HuH-7 (cell line): ENCODE measurements around the gene RGPD3.
"Not testable (repeated sequence)": the region's sequence is repeated elsewhere in the genome, so short reads cannot be mapped to it uniquely, and the experiment has no call there.

ENCODE experiments used
- DNase-seq: peaks from one replicate; pipeline ENCODE4 v3.0.0; 2011; ENCODE audit warnings: low spot score

Gene RGPD3

DNA sequence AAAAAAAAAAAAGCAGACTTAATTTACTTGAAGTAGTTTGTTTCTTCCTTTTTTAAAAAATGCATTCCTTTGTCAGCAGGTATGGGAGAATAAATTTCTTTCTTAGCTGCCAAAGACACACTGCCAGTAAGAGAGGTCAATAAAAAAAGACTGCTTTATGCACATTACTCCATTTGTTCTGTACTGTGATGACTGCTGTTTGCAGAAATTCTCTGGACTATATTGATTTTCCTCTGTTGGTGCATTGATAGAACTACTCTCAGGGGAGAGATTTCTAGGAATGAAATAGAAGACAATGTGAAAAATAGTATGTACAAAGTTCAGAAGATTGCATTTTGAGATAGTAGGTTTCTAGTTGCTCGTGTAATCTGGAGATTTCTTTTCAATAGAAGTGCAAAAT lies 11.3 kb upstream of the RGPD3 start:
- DNase-seq, result not testable (repeated sequence)

- not testable (repeated sequence) for DNase-seq
Measured at GRCh38 chr2:106477647-106478046, 9.4 kb upstream of the RGPD3 start.

- not testable (repeated sequence) for DNase-seq
Measured at GRCh38 chr2:106470658-106471057, 2.4 kb upstream of the RGPD3 start.

DNA sequence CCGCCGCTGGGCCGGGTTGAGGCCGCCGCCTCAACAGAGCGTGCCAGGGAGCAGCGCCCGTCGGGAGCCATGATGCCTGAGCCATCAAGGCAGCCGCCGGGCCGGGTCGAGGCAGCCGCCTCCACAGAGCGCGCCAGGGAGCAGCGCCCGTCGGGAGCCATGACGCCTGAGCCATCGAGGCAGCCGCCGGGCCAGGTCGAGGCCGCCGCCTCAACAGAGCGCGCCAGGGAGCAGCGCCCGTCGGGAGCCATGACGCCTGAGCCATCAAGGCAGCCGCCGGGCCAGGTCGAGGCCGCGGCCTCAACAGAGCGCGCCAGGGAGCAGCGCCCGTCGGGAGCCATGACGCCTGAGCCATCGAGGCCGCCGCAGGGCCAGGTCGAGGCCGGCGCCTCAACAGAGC lies 697 bp downstream of the RGPD3 start:
- not testable (repeated sequence) for DNase-seq

- DNase-seq, result not testable (repeated sequence)
Measured at GRCh38 chr2:106461882-106462281, 6.3 kb downstream of the RGPD3 start.

DNA sequence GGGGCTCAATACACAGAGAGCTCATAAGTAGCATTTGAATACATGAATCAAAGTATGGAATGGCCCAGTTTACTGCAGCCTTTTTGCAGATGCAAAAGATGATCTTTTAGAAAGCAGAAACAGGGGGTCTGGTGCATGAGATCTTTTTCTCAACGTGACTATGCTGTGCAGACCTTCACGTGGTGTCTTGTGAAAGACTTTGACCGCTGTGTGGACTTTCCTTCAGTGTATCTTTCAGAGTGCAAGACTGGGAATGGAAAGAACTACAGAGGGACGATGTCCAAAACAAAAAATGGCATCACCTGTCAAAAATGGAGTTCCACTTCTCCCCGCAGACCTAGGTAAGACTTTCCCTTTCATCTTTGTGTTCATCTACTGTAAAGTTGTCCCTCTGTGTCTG lies 77.5 kb downstream of the RGPD3 start:
- not testable (repeated sequence) for DNase-seq

- not testable (repeated sequence) for DNase-seq
Measured at GRCh38 chr2:106388814-106389410, 79.3 kb downstream of the RGPD3 start.

- not testable (repeated sequence) for DNase-seq
Measured at GRCh38 chr2:106384548-106384947, 83.7 kb downstream of the RGPD3 start.

DNA sequence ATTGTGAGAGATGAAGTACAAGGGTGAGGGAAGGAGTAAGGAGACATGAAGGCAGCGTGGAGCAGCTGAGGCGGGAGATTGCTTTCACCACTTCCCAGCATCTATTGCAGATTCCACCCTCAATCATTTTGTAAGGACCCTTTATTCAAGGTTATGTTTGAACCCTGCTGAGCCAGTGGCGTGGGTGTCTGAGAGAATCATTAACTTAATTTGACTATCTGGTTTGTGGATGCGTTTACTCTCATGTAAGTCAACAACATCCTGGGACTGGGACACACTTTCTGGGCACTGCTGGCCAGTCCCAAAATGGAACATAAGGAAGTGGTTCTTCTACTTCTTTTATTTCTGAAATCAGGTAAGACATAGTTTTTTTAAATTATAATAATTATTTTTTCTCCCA lies 86.3 kb downstream of the RGPD3 start:
- DNase-seq, result not testable (repeated sequence)

- not testable (repeated sequence) for DNase-seq
Measured at GRCh38 chr2:106379567-106379966, 88.6 kb downstream of the RGPD3 start.

GRCh38 chr2:106369182-106369581 lies 99.0 kb downstream of the RGPD3 start:
- not testable (repeated sequence) for DNase-seq

DNA sequence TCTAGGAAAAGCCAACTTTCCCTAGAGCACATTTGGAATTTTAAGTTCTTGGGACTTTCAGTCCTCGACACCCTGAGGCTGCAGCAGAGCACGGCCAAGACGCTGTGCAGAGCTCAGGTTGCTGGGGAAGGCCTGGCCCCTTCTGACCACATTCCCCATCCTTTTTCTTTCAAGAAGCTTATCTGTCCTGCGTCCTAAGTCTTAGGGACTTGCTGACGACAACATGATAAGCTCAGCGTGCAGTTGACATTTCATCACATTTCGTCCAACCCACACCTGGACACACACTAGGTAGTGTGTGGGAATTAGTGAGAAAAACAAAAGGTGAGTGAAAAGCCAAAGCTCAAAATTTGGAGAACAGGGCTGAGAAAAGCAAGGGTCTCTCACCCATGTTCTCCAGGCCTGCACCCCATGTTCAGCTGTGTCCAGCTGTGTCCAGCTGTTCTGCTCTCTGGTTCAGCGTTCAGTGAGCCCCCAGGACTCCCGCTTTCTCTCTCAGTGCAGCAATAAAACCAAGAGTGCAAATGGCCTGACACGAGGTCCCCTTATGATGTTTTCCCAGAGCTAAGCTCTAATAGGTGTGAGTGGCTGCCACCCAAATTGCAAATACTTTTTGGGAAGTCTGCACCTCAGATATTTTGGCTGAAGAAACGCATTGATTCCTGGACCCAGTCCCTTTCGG lies 101.9 kb downstream of the RGPD3 start:
- DNase-seq, result no peak

GRCh38 chr2:106363791-106364190 lies 104.4 kb downstream of the RGPD3 start:
- DNase-seq, result no peak

GRCh38 chr2:106362789-106363188 lies 105.4 kb downstream of the RGPD3 start:
- DNase-seq, result no peak

- no peak for DNase-seq
Measured at GRCh38 chr2:106359512-106359911, 108.7 kb downstream of the RGPD3 start.

DNA sequence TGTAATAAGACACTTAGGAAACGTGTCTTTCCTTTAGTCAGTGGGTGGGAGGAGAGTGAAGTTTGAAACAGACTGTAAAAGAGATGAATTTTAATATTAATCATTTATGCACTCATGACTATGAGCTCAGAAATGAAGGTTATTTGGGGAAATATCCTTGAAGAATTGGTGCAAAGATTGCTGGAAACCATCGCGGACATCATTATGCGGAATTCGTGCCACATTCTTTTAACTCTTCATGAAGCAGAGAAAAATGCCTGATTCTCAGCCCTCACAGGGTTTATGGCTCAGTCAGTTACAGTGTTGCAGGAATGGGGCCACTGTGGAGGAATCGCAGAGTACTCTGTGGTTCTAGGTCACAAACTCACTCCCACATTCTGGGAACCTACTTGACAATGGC lies 109.7 kb downstream of the RGPD3 start:
- DNase-seq, result no peak

DNA sequence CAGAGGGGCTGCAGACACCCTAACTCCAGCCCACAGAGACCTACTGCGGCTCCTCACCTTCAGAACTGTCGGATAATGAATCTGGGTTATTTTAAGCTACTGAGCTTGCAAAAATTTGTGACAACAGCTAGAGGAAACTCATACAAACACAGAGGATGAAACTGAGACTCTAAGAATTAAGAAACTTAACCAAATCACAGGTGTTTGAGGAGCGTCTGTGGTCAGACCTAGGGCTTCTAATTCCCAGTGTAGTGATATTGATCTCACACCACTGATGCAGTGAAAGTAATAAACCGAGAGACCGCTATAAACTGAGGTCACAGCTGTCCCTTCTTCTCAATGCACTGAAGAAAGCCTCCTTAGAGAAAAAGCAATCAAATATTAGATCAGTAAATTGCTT lies 110.1 kb downstream of the RGPD3 start:
- DNase-seq, result no peak

- no peak for DNase-seq
Measured at GRCh38 chr2:106356291-106356690, 111.9 kb downstream of the RGPD3 start.

GRCh38 chr2:106353676-106354075 lies 114.5 kb downstream of the RGPD3 start:
- no peak for DNase-seq

- DNase-seq, result no peak
Measured at GRCh38 chr2:106350980-106351379, 117.2 kb downstream of the RGPD3 start.

DNA sequence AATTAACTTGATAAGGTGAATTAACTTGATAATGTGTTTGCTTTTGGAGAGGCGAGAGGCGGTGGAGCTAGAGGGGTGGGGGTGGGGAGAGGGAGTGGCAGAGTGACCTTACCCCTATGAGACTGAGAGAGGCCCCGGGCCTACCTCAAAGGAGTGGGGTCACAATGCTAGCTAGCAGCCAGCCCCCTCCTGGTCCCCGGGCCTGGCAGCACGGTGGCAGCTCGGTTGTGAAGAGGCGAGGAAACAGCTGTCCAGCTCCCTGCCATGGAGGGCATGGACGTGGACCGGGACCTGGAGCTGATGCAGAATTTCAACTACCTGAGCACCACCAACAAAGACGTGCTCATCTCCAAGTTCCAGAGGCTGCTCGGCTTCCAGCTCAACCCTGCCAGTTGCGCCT lies 123.9 kb downstream of the RGPD3 start:
- DNase-seq, result no peak

GRCh38 chr2:106343274-106343673 lies 124.9 kb downstream of the RGPD3 start:
- no peak for DNase-seq

GRCh38 chr2:106342831-106343251 lies 125.4 kb downstream of the RGPD3 start:
- no peak for DNase-seq

- DNase-seq, result no peak
Measured at GRCh38 chr2:106341666-106342065, 126.5 kb downstream of the RGPD3 start.
